SK-N-SH treated with all-trans-retinoic acid at 6 μM for 48 hours (cell line): ENCODE results near the gene ANKRD7.

ENCODE experiments used
- CREB5 ChIP-seq: fragments of 250-450 bp; sonication (Bioruptor Pico); IDR thresholded peaks from 2 replicates; pipeline ENCODE4 v1.5.1; 2020; ENCODE audit warnings: low read depth, mild to moderate bottlenecking, moderate library complexity
- OSR1 ChIP-seq: fragments of 250-450 bp; sonication (Bioruptor Pico); IDR thresholded peaks from 2 replicates; pipeline ENCODE4 v1.8.0; 2022; ENCODE audit warnings: moderate library complexity, mild to moderate bottlenecking, inconsistent platforms
- PATZ1 ChIP-seq: fragments of 250-450 bp; sonication (Bioruptor Pico); IDR thresholded peaks from 2 replicates; pipeline ENCODE4 v1.8.0; 2020; ENCODE audit warnings: mild to moderate bottlenecking, moderate library complexity, borderline replicate concordance
- RARB ChIP-seq: fragments of 250-450 bp; sonication (Bioruptor Pico); IDR thresholded peaks from 2 replicates; pipeline ENCODE4 v1.8.0; 2021; ENCODE audit warnings: mild to moderate bottlenecking, moderate library complexity
- TCF4 ChIP-seq: fragments of 250-450 bp; sonication (Bioruptor Pico); IDR thresholded peaks from 2 replicates; pipeline ENCODE4 v1.8.0; 2021; ENCODE audit warnings: mild to moderate bottlenecking, moderate library complexity, borderline replicate concordance
- TOX ChIP-seq: fragments of 250-450 bp; sonication (Bioruptor Pico); IDR thresholded peaks from 2 replicates; pipeline ENCODE4 v1.8.0; 2021; ENCODE audit warnings: mild to moderate bottlenecking, moderate library complexity, borderline replicate concordance

- TF ChIP-seq RARB (CRISPR knock-in tag) (no peak), TCF4 (CRISPR knock-in tag) (no peak), CREB5 (CRISPR knock-in tag) (no peak), PATZ1 (no peak), OSR1 (CRISPR knock-in tag) (no peak), TOX (CRISPR knock-in tag) (no peak)
These were observed 39.2 kb upstream of the ANKRD7 start for GRCh38 chr7:118185163-118185860.
